ENCODE data around the gene TJP3. TPM values are rescaled to one million over a fixed set of nuclear protein-coding genes. Genes with fewer than 3 reads are reported as not detected.
"Not testable (repeated sequence)": the region's sequence is repeated elsewhere in the genome, so short reads cannot be mapped to it uniquely, and the experiment has no call there.

The TJP3 gene
- total RNA-seq, 1 donor from 2014 or later, result 14.7 TPM

GRCh38 chr19:3762501-3763459 is 54.6 kb downstream of the TJP3 start, which contains the start of gene MRPL54:
TSS of gene MRPL54 (plus strand) at chr19:3762682. CDS start at chr19:3762701, 19 bp downstream.
- peak within 1 kb of the TSS; percentile 90 for H3K4me3 ChIP-seq
- no peak for TF ChIP-seq EZH2phosphoT487 (IDR thresholded peaks at IDR 0.05)
- peaks cover 8% of the 10 kb centered on the region for H3F3A ChIP-seq (ENCODE audit: low read depth)
- no peaks in the 10 kb centered on the region for H3K36me3 Mint-ChIP-seq
- no peaks in the 10 kb centered on the region for H4K20me1 ChIP-seq (ENCODE audit: low read depth)
- peak within 1 kb of the TSS; percentile 83 for H3K9ac ChIP-seq
- peak within 1 kb of the TSS; percentile 72 for H3K27ac ChIP-seq
- DNase-seq (ENCODE audit: low spot score), result peak; percentile 99
- H3K27me3 Mint-ChIP-seq (ENCODE audit: insufficient read depth, low read depth), result no peaks in the 10 kb centered on the region
- peak within 1 kb of the TSS; percentile 96 for H3K4me3 Mint-ChIP-seq
- H3K4me2 ChIP-seq, result peak within 1 kb of the TSS; percentile 85
- H3K79me2 ChIP-seq (ENCODE audit: low read depth), result peaks cover 26% of the 10 kb centered on the region
- H3K9me3 Mint-ChIP-seq, result no peaks in the 10 kb centered on the region
- peaks cover 3% of the 10 kb centered on the region for H3K4me1 ChIP-seq
- peak within 1 kb of the TSS; percentile 95 for H3K27ac Mint-ChIP-seq
- H3K36me3 ChIP-seq, result no peaks in the 10 kb centered on the region
- H3K9me3 ChIP-seq (ENCODE audit: low read depth), result no peaks in the 10 kb centered on the region
- H3K4me1 Mint-ChIP-seq, result peaks cover 14% of the 10 kb centered on the region
- peak within 1 kb of the TSS; percentile 97 for H2AFZ ChIP-seq (replicated peaks)
- no peaks in the 10 kb centered on the region for H3K27me3 ChIP-seq

- Histone ChIP-seq H4K20me1 (ENCODE audit: low read depth) (no peaks in the 10 kb centered on the region), H3K9me3 (ENCODE audit: low read depth) (no peaks in the 10 kb centered on the region), H3K36me3 (no peaks in the 10 kb centered on the region), H3K79me2 (ENCODE audit: low read depth) (peaks cover 24% of the 10 kb centered on the region), H3K4me2 (no peak overlapping the region), H3K4me3 (no peak overlapping the region), H3K27ac (no peak overlapping the region), H3F3A (ENCODE audit: low read depth) (peaks cover 8% of the 10 kb centered on the region), H2AFZ (replicated peaks) (no peak overlapping the region), H3K9ac (no peak overlapping the region), H3K4me1 (peaks cover 3% of the 10 kb centered on the region), H3K27me3 (no peaks in the 10 kb centered on the region)
- Mint-ChIP-seq H3K4me1 (peaks cover 17% of the 10 kb centered on the region), H3K27me3 (ENCODE audit: insufficient read depth, low read depth) (peaks cover 3% of the 10 kb centered on the region), H3K36me3 (peaks cover 2% of the 10 kb centered on the region), H3K9me3 (no peaks in the 10 kb centered on the region), H3K27ac (no peak overlapping the region), H3K4me3 (no peak overlapping the region)
- no peak for DNase-seq (ENCODE audit: low spot score)
- TF ChIP-seq EZH2 (IDR thresholded peaks at IDR 0.05) (no peak), EZH2phosphoT487 (IDR thresholded peaks at IDR 0.05) (no peak), CTCF (IDR thresholded peaks at IDR 0.05) (no peak)
These were observed 56.9 kb downstream of the TJP3 start for GRCh38 chr19:3765121-3765520.

GRCh38 chr19:3765757-3766156 is 57.6 kb downstream of the TJP3 start:
- H3K4me2 ChIP-seq; H3K9me3 ChIP-seq (ENCODE audit: low read depth); H3K4me3 Mint-ChIP-seq; H4K20me1 ChIP-seq (ENCODE audit: low read depth); DNase-seq (ENCODE audit: low spot score); H3F3A ChIP-seq (ENCODE audit: low read depth); H3K27me3 Mint-ChIP-seq (ENCODE audit: insufficient read depth, low read depth); H3K4me3 ChIP-seq; H3K27ac Mint-ChIP-seq; H3K9ac ChIP-seq; H3K9me3 Mint-ChIP-seq; H3K36me3 Mint-ChIP-seq; H3K4me1 ChIP-seq; H2AFZ ChIP-seq (replicated peaks); H3K36me3 ChIP-seq; H3K27me3 ChIP-seq; H3K27ac ChIP-seq: not testable (repeated sequence)
- H3K79me2 ChIP-seq (ENCODE audit: low read depth), result peaks cover 18% of the 10 kb centered on the region
- peaks cover 17% of the 10 kb centered on the region for H3K4me1 Mint-ChIP-seq

GRCh38 chr19:3766520-3766919 is 58.3 kb downstream of the TJP3 start:
- Histone ChIP-seq H3K27ac (no peak overlapping the region), H4K20me1 (ENCODE audit: low read depth) (no peaks in the 10 kb centered on the region), H3K9ac (no peak overlapping the region), H3F3A (ENCODE audit: low read depth) (peaks cover 12% of the 10 kb centered on the region), H2AFZ (replicated peaks) (no peak overlapping the region), H3K4me3 (no peak overlapping the region), H3K4me1 (peaks cover 7% of the 10 kb centered on the region), H3K4me2 (no peak overlapping the region), H3K79me2 (ENCODE audit: low read depth) (peaks cover 12% of the 10 kb centered on the region), H3K27me3 (no peaks in the 10 kb centered on the region), H3K36me3 (no peaks in the 10 kb centered on the region), H3K9me3 (ENCODE audit: low read depth) (no peaks in the 10 kb centered on the region)
- H3K27ac Mint-ChIP-seq, result no peak overlapping the region
- no peaks in the 10 kb centered on the region for H3K9me3 Mint-ChIP-seq
- TF ChIP-seq EZH2 (IDR thresholded peaks at IDR 0.05) (no peak), CTCF (IDR thresholded peaks at IDR 0.05) (no peak), EZH2phosphoT487 (IDR thresholded peaks at IDR 0.05) (no peak)
- peaks cover 2% of the 10 kb centered on the region for H3K36me3 Mint-ChIP-seq
- no peak overlapping the region for H3K4me3 Mint-ChIP-seq
- peaks cover 17% of the 10 kb centered on the region for H3K4me1 Mint-ChIP-seq
- DNase-seq (ENCODE audit: low spot score), result no peak
- peaks cover 3% of the 10 kb centered on the region for H3K27me3 Mint-ChIP-seq (ENCODE audit: insufficient read depth, low read depth)

Data from neural progenitor cell (in vitro differentiated cells).